Thoracic aorta (tissue), 2 donors: Measurements from ENCODE around the gene NUFIP1. TPM values are rescaled to one million over a fixed set of nuclear protein-coding genes. Genes with fewer than 3 reads are reported as not detected.

Experiments
- ATAC-seq: fragments of 150-250 bp; one replicate; pipeline ENCODE4 v1.8.0; 2017; ENCODE audit warnings: low read depth; ENCODE audit not compliant: insufficient number of reproducible peaks, low FRiP score
- DNase-seq: peaks from one replicate; pipeline ENCODE4 v3.0.0-alpha.2; 2020; ENCODE audit warnings: low spot score
- H3K27ac ChIP-seq, 2 donors: fragments of 200-600 bp; sonication (generic); 1 replicate in 1 of 2; 2 replicates in 1 of 2; pipeline ENCODE4 v1.5.1; 2016; ENCODE audit warnings: mild to moderate bottlenecking in 2 of 2, moderate library complexity in 2 of 2
- H3K27me3 ChIP-seq: fragments of 200-600 bp; sonication (generic); replicated peaks from 2 replicates; pipeline ENCODE4 v1.6.0; 2016; ENCODE audit warnings: mild to moderate bottlenecking; ENCODE audit not compliant: insufficient read depth
- H3K36me3 ChIP-seq: fragments of 200-600 bp; sonication (generic); one replicate; pipeline ENCODE4 v1.5.1; 2016
- H3K4me1 ChIP-seq, 2 donors: fragments of 200-600 bp; sonication (generic); 1 replicate in 1 of 2; 2 replicates in 1 of 2; pipeline versions ENCODE4 v1.5.1 to v1.6.0; 2016; ENCODE audit warnings: low read depth in 2 of 2, mild to moderate bottlenecking in 1 of 2; ENCODE audit not compliant: control insufficient read depth in 1 of 2
- H3K4me3 ChIP-seq: fragments of 200-600 bp; sonication (generic); 2 replicates; pipeline ENCODE4 v1.5.1; 2016; ENCODE audit warnings: mild to moderate bottlenecking
- H3K9me3 ChIP-seq: fragments of 200-600 bp; sonication (generic); 2 replicates; pipeline ENCODE4 v1.5.1; 2016
- CTCF ChIP-seq: fragments of 200-600 bp; sonication (generic); IDR thresholded peaks from one replicate; pipeline ENCODE4 v1.5.1; 2019; ENCODE audit warnings: antibody characterized with exemption
- total RNA-seq, 2 donors: library from RNA; depleted of rRNA; stranded (reverse); fragments of >200 nt; gene quantifications; one replicate each; pipeline versions ENCODE4 v1.1.0 to v1.2.3, GENCODE V29; 2016

NUFIP1 gene
- total RNA-seq, 2 donors from 2014 or later, result 0.54 to 4.5 TPM

GRCh38 chr13:44895264-44895952 is 93.9 kb downstream of the NUFIP1 start:
- no peak for TF ChIP-seq CTCF
- DNase-seq, result no peak
- ATAC-seq, result no peak

GRCh38 chr13:44894001-44894770 is 95.1 kb downstream of the NUFIP1 start:
- no peak for DNase-seq
- TF ChIP-seq CTCF, result no peak
- H3K4me1 ChIP-seq, result no peaks in the 10 kb centered on the region
- ATAC-seq, result no peak
- H3K9me3 ChIP-seq, result no peaks in the 10 kb centered on the region
- H3K27me3 ChIP-seq, result no peaks in the 10 kb centered on the region
- H3K36me3 ChIP-seq, result no peaks in the 10 kb centered on the region
- H3K27ac ChIP-seq, result no peak overlapping the region
- H3K4me3 ChIP-seq, result no peak overlapping the region

More at GRCh38 chr13:44895264-44895952, 93.9 kb downstream of the NUFIP1 start:
- H3K27ac ChIP-seq, result no peak overlapping the region
- H3K36me3 ChIP-seq, result no peaks in the 10 kb centered on the region
- H3K27me3 ChIP-seq, result no peaks in the 10 kb centered on the region
- no peaks in the 10 kb centered on the region for H3K9me3 ChIP-seq
- H3K4me3 ChIP-seq, result no peak overlapping the region
- no peaks in the 10 kb centered on the region for H3K4me1 ChIP-seq

Other genes starting within 250 kb of the NUFIP1 start
- 10 to 100 TPM; 33.6 to 34.3 TPM for gene GPALPP1, start 67 bp upstream of the NUFIP1 start, total RNA-seq
- gene GTF2F2, start 131.0 kb upstream of the NUFIP1 start, total RNA-seq, result 10 to 100 TPM in 1 of 2 donors, 1 to 10 TPM in 1; 7.2 to 18.4 TPM
- gene KCTD4, start 211.6 kb upstream of the NUFIP1 start, total RNA-seq, result not detected